Measurements from ENCODE around the gene WIZ.

DNA sequence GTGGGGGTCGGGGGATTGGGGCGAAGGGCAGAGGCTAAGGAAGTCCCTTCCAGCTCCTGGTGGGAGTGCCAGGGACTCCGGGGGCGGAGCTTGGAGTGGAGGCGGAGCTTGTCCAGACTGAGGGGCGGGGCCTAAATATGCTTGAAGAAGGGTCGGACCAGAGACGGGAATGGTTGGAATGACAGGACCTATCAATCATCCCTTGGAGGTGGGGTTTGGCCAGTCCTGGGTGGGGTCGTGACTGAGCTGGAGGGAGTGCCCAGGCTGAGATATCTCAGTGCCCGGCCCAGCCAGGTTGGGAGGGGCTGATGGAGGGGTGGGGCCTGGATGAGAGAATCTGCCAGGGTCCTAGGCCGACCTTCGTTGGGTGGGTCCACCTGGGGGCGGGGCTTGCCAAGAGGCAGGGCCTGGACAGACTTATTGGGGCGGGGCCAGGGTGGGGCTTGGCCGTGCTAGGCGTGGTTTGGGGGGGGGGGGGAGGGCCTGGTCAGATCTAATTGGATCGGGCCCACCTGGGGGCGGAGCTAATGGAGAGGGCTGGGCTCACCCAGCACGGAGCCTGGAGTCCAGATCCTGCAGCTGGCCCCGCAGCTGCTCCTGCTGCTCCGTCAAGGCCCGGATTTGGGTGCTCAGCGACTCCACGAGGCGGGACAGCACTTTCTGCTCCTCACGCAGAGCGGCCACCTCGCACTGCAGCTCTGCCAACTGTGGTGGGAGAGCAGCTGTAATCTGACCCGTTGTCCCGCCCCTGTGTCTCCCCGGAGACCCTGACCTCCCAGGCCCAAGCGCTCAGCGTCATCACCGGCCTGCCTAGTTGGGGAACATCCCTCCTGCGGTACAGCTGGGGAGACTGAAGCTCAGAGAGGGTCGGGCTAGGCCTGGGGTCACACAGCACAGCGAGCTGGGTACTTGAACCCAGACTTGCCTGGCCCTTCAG lies 2.6 kb upstream of the WIZ start:
- TF ChIP-seq YY1 (IDR thresholded peaks at IDR 0.05; ENCODE audit: low read depth, low read length) (no peak), POLR2A (IDR thresholded peaks at IDR 0.05; ENCODE audit: control extremely low read depth in 1 of 2, low read depth in 2 of 2, low read length in 2 of 2) (0 out of 3 replicates have a peak, but pooled peaks of 1 of the 2 experiments have one; percentile 30), RXRA (IDR thresholded peaks at IDR 0.05; ENCODE audit: insufficient read depth, low read depth, low read length) (no peak)
- TF ChIP-seq, protein P1, sequence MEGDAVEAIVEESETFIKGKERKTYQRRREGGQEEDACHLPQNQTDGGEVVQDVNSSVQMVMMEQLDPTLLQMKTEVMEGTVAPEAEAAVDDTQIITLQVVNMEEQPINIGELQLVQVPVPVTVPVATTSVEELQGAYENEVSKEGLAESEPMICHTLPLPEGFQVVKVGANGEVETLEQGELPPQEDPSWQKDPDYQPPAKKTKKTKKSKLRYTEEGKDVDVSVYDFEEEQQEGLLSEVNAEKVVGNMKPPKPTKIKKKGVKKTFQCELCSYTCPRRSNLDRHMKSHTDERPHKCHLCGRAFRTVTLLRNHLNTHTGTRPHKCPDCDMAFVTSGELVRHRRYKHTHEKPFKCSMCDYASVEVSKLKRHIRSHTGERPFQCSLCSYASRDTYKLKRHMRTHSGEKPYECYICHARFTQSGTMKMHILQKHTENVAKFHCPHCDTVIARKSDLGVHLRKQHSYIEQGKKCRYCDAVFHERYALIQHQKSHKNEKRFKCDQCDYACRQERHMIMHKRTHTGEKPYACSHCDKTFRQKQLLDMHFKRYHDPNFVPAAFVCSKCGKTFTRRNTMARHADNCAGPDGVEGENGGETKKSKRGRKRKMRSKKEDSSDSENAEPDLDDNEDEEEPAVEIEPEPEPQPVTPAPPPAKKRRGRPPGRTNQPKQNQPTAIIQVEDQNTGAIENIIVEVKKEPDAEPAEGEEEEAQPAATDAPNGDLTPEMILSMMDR (IDR thresholded peaks at IDR 0.05; ENCODE audit: control extremely low read depth in 1 of 3, insufficient read depth in 1 of 3, low read depth in 1 of 3, low read length in 3 of 3) = no peak
- TF ChIP-seq, protein P2, sequence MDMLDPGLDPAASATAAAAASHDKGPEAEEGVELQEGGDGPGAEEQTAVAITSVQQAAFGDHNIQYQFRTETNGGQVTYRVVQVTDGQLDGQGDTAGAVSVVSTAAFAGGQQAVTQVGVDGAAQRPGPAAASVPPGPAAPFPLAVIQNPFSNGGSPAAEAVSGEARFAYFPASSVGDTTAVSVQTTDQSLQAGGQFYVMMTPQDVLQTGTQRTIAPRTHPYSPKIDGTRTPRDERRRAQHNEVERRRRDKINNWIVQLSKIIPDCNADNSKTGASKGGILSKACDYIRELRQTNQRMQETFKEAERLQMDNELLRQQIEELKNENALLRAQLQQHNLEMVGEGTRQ (IDR thresholded peaks at IDR 0.05; ENCODE audit: low read length) = 0 out of 2 replicates have a peak, but pooled peaks have one; percentile 12

All from H1 (cell line).